Measurements from ENCODE around the gene HP1BP3. TPM values are rescaled to one million over a fixed set of nuclear protein-coding genes. Genes with fewer than 3 reads are reported as not detected.

HP1BP3 gene
- total RNA-seq, 1 donor from 2014 or later = 228 TPM

- no peaks in the 10 kb centered on the region for H3K9me3 Mint-ChIP-seq (ENCODE audit: unreplicated experiment)
- no peak overlapping the region for H3K4me3 Mint-ChIP-seq (ENCODE audit: unreplicated experiment)
- no peak for DNase-seq (ENCODE audit: extremely low spot score, unreplicated experiment)
- peaks cover 16% of the 10 kb centered on the region for H3K4me1 Mint-ChIP-seq (ENCODE audit: unreplicated experiment)
- TF ChIP-seq, protein P1, sequence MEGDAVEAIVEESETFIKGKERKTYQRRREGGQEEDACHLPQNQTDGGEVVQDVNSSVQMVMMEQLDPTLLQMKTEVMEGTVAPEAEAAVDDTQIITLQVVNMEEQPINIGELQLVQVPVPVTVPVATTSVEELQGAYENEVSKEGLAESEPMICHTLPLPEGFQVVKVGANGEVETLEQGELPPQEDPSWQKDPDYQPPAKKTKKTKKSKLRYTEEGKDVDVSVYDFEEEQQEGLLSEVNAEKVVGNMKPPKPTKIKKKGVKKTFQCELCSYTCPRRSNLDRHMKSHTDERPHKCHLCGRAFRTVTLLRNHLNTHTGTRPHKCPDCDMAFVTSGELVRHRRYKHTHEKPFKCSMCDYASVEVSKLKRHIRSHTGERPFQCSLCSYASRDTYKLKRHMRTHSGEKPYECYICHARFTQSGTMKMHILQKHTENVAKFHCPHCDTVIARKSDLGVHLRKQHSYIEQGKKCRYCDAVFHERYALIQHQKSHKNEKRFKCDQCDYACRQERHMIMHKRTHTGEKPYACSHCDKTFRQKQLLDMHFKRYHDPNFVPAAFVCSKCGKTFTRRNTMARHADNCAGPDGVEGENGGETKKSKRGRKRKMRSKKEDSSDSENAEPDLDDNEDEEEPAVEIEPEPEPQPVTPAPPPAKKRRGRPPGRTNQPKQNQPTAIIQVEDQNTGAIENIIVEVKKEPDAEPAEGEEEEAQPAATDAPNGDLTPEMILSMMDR (IDR thresholded peaks at IDR 0.05) = no peak
- no peaks in the 10 kb centered on the region for H3K36me3 Mint-ChIP-seq (ENCODE audit: unreplicated experiment)
- H3K27me3 Mint-ChIP-seq (ENCODE audit: unreplicated experiment) = peaks cover 6% of the 10 kb centered on the region
- no peak overlapping the region for H3K27ac Mint-ChIP-seq (ENCODE audit: unreplicated experiment)
Observed at GRCh38 chr1:20728371-20729154, 58.5 kb downstream of the HP1BP3 start.

DNA sequence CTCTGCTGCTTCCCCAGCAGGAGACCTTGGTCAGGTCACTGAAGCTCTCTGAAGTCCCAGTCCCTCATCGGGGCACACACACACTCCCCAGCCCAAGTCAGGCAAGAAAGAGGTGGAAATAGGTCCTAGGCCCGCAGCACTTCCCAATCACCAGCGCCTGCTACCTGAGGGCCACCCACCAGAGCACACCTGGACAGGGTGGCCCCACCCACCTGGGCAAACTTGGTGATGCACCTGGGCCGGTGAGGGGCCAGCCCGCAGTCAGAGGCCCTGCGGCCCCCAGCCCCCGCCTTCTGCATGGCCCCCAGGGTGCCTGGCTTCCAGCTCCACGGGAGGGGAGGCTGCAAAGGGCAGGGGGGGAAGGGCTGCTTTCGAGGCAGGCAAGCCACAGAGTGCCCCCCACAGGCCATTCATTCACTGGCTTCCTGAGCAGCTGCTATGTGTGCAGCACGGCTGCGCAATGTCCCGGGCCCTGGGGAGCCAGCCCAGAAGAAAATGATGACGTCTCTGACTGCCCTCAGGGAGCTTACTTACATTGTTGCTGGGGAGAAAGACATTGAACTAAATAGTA, 59.3 kb downstream of the HP1BP3 start:
- no peak overlapping the region for H3K27ac Mint-ChIP-seq (ENCODE audit: unreplicated experiment)
- peaks cover 11% of the 10 kb centered on the region for H3K4me1 Mint-ChIP-seq (ENCODE audit: unreplicated experiment)
- TF ChIP-seq, protein P1 (IDR thresholded peaks at IDR 0.05) = peak; percentile 25
- H3K4me3 Mint-ChIP-seq (ENCODE audit: unreplicated experiment) = no peak overlapping the region
- DNase-seq (ENCODE audit: extremely low spot score, unreplicated experiment) = no peak
- H3K36me3 Mint-ChIP-seq (ENCODE audit: unreplicated experiment) = no peaks in the 10 kb centered on the region
- no peaks in the 10 kb centered on the region for H3K9me3 Mint-ChIP-seq (ENCODE audit: unreplicated experiment)
- H3K27me3 Mint-ChIP-seq (ENCODE audit: unreplicated experiment) = peaks cover 6% of the 10 kb centered on the region

DNA sequence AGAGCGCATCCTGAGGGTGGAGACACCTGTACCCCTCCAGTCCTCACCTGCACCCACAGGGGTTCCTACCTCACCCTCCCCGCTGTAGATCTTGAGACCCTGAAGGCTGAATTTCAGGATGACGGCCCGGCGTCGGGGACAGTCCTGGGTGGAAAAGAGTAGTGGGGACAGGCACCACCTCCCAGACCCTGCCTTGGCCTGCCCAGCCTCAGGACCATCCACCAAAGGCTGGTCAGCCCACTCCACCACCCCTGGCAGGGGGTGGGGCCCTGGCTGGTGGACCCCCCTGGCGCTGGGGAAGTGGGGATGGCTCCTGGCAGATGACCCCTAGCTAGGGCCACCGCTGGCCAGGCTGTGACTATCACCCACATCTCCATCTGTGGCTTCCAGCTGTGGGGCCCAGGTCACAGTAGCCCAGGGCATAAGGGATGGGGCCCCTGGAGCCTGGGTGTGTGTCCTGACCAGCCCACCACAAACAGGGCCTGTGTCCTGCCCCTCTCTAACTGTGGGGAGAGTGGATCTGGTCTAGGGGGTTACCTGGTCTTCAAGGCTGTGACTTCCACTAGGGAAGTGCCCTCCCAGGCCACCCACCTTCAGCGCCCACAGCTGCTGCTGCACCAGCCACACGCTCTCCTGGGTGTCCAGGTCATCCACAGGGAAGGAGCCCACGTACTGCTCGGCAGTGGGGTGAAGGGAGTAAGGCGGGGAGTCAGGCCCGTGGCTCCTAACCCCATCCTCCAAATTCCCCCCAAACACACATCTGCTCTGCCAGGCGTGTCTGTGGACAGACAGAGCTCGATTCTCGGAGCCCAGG, 60.0 kb downstream of the HP1BP3 start:
- no peak overlapping the region for H3K27ac Mint-ChIP-seq (ENCODE audit: unreplicated experiment)
- H3K36me3 Mint-ChIP-seq (ENCODE audit: unreplicated experiment) = no peaks in the 10 kb centered on the region
- no peaks in the 10 kb centered on the region for H3K9me3 Mint-ChIP-seq (ENCODE audit: unreplicated experiment)
- peaks cover 5% of the 10 kb centered on the region for H3K4me1 Mint-ChIP-seq (ENCODE audit: unreplicated experiment)
- TF ChIP-seq, protein P1 (IDR thresholded peaks at IDR 0.05) = no peak
- H3K27me3 Mint-ChIP-seq (ENCODE audit: unreplicated experiment) = peaks cover 6% of the 10 kb centered on the region
- DNase-seq (ENCODE audit: extremely low spot score, unreplicated experiment) = peak; percentile 82
- no peak overlapping the region for H3K4me3 Mint-ChIP-seq (ENCODE audit: unreplicated experiment)

- Mint-ChIP-seq H3K9me3 (ENCODE audit: unreplicated experiment) (no peaks in the 10 kb centered on the region), H3K4me3 (ENCODE audit: unreplicated experiment) (no peak overlapping the region), H3K4me1 (ENCODE audit: unreplicated experiment) (peaks cover 4% of the 10 kb centered on the region), H3K27ac (ENCODE audit: unreplicated experiment) (no peak overlapping the region), H3K36me3 (ENCODE audit: unreplicated experiment) (no peaks in the 10 kb centered on the region), H3K27me3 (ENCODE audit: unreplicated experiment) (peaks cover 6% of the 10 kb centered on the region)
- TF ChIP-seq, protein P1 (IDR thresholded peaks at IDR 0.05) = no peak
- peak; percentile 77 for DNase-seq (ENCODE audit: extremely low spot score, unreplicated experiment)
Observed at GRCh38 chr1:20726118-20726911, 60.8 kb downstream of the HP1BP3 start.
